Activated CD4-positive, alpha-beta T cell treated with anti-CD3 and anti-CD28 coated beads for 36 hours (primary cell): ENCODE data around the gene PPP1R14B. TPM values are rescaled to one million over a fixed set of nuclear protein-coding genes. Genes with fewer than 3 reads are reported as not detected.

Experiments
- ATAC-seq: fragments of 200-7000 bp; cut with Tn5 transposase; one replicate; pipeline ENCODE4 v1.10.0; 2021; ENCODE audit warnings: mild to moderate bottlenecking, moderate library complexity
- CTCF ChIA-PET: fragments of 350-600 bp; sonication (Branson Sonifier 250); formaldehyde crosslinking; loops from one replicate; lab custom pipeline; 2021; ENCODE audit warnings: antibody characterized with exemption; lab: Charles Lee
- POLR2A ChIA-PET: fragments of 350-600 bp; sonication (Branson Sonifier 250); formaldehyde crosslinking; loops from one replicate; lab custom pipeline; 2021; ENCODE audit warnings: antibody characterized with exemption, inconsistent platforms; lab: Charles Lee
- DNase-seq: peaks from one replicate; pipeline ENCODE4 v3.0.0-alpha.2; 2020
- H3K27ac Mint-ChIP-seq: one replicate; pipeline ENCODE4 v1.8.0; 2021; ENCODE audit warnings: mixed read lengths
- H3K27me3 Mint-ChIP-seq: one replicate; pipeline ENCODE4 v1.8.0; 2021; ENCODE audit warnings: mixed read lengths
- H3K36me3 Mint-ChIP-seq: one replicate; pipeline ENCODE4 v1.8.0; 2021; ENCODE audit warnings: low read depth, mixed read lengths
- H3K4me1 Mint-ChIP-seq: one replicate; pipeline ENCODE4 v1.8.0; 2021; ENCODE audit warnings: mixed read lengths
- H3K4me3 Mint-ChIP-seq: one replicate; pipeline ENCODE4 v1.8.0; 2021; ENCODE audit warnings: mild to moderate bottlenecking, moderate library complexity, mixed read lengths
- H3K9me3 Mint-ChIP-seq: one replicate; pipeline ENCODE4 v1.8.0; 2021; ENCODE audit warnings: low read depth, mixed read lengths
- intact Hi-C, 2 experiments: fragments of 100-400 bp; cut with DNase I in 1 of 2; cut with micrococcal nuclease in 1 of 2; formaldehyde crosslinking; loops; one replicate each; pipeline versions ENCODE4 v1.14.2 to v1.15.1; 2022 to 2024; cut with DNase I, micrococcal nuclease
- total RNA-seq, 2 experiments: library from RNA; stranded (reverse); gene quantifications; one replicate each; pipeline ENCODE4 v1.2.3, GENCODE V29; 2021

The PPP1R14B gene
- total RNA-seq, 2 experiments from 2014 or later, result 261 to 267 TPM

DNA sequence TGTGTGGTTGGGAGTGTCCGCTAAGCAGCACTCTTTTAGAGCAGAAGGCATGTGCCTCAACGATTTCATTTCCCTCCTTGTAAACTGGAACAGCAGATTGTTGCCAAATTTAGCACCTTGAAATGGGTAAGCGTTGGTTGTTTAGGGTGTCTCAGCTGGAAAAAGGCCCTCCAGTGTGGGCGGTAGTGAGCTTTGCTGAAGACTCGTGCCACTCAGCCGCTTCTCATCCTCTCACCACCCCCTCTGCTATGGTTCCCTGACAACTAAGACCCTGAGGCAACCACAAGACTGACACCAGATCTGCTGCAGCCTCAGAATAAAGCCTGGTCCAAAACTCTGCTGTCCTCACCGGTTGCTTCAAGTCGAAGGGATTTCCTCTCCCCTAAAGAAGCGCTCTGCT lies 50.1 kb downstream of the PPP1R14B start:
- Mint-ChIP-seq H3K4me1 (peaks cover 8% of the 10 kb centered on the region), H3K4me3 (no peak overlapping the region), H3K36me3 (peaks cover 73% of the 10 kb centered on the region), H3K9me3 (no peaks in the 10 kb centered on the region), H3K27ac (peak overlapping the region; percentile 67), H3K27me3 (no peaks in the 10 kb centered on the region)
- no peak for ATAC-seq
- CTCF ChIA-PET, result interaction anchor here (0.9 to 7.1 kb wide), 2 partner anchors 9 to 40 kb away, joined by 4 to 40 read pairs; partner anchors contain the start of gene FERMT3
- intact Hi-C loops, result no loop called here
- POLR2A ChIA-PET, result interaction anchor here (0.7 kb wide), 1 partner anchor 11 kb away, joined by 3 read pairs; no protein-coding TSS in a partner anchor
- no peak for DNase-seq

Other genes with a start within 250 kb of the PPP1R14B start
- gene FLRT1, start 211.0 kb downstream of the PPP1R14B start, total RNA-seq, result under 1 TPM; 0.21 to 0.25 TPM
- gene MACROD1, start 80.8 kb downstream of the PPP1R14B start, total RNA-seq, result 10 to 100 TPM; 26.4 to 28.6 TPM
- gene STIP1, start 60.8 kb downstream of the PPP1R14B start, total RNA-seq, result 100 to 1,000 TPM; 398 to 403 TPM
- gene FERMT3, start 40.2 kb downstream of the PPP1R14B start, total RNA-seq, result 100 to 1,000 TPM; 182 to 184 TPM
- gene TRPT1, start 20.8 kb downstream of the PPP1R14B start, total RNA-seq, result 10 to 100 TPM; 23.9 to 27.1 TPM
- 10 to 100 TPM; 61.8 to 74.1 TPM for gene NUDT22, start 20.7 kb downstream of the PPP1R14B start, total RNA-seq
- 10 to 100 TPM; 21.9 to 23.1 TPM for gene DNAJC4, start 16.4 kb downstream of the PPP1R14B start, total RNA-seq
- 10 to 100 TPM; 80.0 to 80.3 TPM for gene VEGFB, start 12.4 kb downstream of the PPP1R14B start, total RNA-seq
- gene FKBP2, start 5.8 kb downstream of the PPP1R14B start, total RNA-seq, result 10 to 100 TPM; 19.9 to 21.3 TPM
- 10 to 100 TPM in 1 of 2 experiments, 1 to 10 TPM in 1; 9.0 to 10.9 TPM for gene PLCB3, start 4.6 kb upstream of the PPP1R14B start, total RNA-seq
- 10 to 100 TPM; 21.3 to 22.9 TPM for gene BAD, start 37.7 kb upstream of the PPP1R14B start, total RNA-seq
- 10 to 100 TPM; 23.6 to 27.2 TPM for gene GPR137, start 38.9 kb upstream of the PPP1R14B start, total RNA-seq
- gene KCNK4, start 44.4 kb upstream of the PPP1R14B start, total RNA-seq, result not detected
- gene CATSPERZ, start 53.4 kb upstream of the PPP1R14B start, total RNA-seq, result under 1 TPM in 1 of 2 experiments, not detected in 1; 0.39 TPM
- gene ESRRA, start 58.6 kb upstream of the PPP1R14B start, total RNA-seq, result 10 to 100 TPM; 19.0 to 29.6 TPM
- 100 to 1,000 TPM; 185 to 243 TPM for gene TRMT112, start 70.6 kb upstream of the PPP1R14B start, total RNA-seq
- gene PRDX5, start 71.2 kb upstream of the PPP1R14B start, total RNA-seq, result 100 to 1,000 TPM; 110 to 142 TPM
- 10 to 100 TPM; 58.4 to 71.3 TPM for gene CCDC88B, start 93.3 kb upstream of the PPP1R14B start, total RNA-seq
- 10 to 100 TPM; 22.0 to 30.2 TPM for gene RPS6KA4, start 112.2 kb upstream of the PPP1R14B start, total RNA-seq